ENCODE results near the gene SMIM28.

SMIM28 gene

DNA sequence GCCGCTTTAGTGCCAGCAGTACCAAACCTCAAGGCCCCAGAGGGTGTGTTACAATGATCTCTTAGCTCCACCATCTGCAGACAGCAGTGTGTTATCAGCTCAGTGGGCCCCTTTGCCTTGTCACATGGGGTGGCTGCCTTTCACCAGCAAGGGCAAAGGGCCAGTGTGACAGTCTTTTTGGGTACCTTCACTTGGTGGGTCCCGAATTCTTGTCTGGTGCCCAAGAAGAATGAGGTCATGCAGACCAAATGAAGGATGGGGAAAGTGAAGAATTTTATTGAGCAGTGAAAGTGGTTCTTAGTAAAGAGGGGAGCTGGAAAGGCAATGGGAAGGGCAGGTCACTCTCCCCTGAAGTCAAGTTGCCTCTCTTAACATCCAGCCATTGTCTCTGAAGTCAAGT is 2.9 kb upstream of the SMIM28 start:
- no peak for FAIRE-seq

DNA sequence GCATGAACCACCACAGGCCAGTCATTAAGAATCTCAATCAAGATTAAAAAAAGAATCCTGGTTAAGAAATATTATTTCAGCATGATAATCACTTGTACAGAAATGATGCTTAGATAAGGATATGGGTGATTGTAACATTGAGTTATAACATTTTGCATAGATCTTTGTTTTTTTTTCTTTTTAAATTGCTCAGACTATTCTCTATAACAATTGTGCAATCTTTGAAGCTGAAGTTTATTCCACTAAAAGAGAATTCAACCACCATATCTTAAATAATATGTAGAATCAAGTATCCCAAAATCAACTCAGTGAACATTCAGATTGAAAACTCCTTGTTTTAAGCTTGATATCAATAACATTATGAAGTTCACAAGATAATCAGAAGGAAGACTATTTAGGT is 663 bp upstream of the SMIM28 start:
- FAIRE-seq, result no peak

DNA sequence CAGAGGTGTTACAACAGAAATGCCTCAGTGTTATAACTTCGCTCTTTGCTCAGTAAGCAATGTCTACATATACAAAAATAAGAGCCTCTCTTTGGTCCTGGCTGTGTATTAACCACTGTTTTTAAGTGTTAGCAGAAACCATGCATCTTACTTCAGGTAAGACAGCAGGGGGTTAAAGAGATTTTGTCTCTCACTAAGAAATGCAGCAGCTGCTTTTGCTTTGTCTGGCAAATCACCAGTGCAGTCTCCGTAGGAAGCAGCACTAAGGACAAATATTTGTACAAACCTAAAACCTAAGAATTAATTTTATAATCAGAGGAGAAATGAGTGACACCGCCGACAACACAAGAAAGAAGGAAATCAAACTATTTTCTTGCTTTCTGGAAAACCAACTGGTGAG is 758 bp downstream of the SMIM28 start:
- FAIRE-seq, result no peak

DNA sequence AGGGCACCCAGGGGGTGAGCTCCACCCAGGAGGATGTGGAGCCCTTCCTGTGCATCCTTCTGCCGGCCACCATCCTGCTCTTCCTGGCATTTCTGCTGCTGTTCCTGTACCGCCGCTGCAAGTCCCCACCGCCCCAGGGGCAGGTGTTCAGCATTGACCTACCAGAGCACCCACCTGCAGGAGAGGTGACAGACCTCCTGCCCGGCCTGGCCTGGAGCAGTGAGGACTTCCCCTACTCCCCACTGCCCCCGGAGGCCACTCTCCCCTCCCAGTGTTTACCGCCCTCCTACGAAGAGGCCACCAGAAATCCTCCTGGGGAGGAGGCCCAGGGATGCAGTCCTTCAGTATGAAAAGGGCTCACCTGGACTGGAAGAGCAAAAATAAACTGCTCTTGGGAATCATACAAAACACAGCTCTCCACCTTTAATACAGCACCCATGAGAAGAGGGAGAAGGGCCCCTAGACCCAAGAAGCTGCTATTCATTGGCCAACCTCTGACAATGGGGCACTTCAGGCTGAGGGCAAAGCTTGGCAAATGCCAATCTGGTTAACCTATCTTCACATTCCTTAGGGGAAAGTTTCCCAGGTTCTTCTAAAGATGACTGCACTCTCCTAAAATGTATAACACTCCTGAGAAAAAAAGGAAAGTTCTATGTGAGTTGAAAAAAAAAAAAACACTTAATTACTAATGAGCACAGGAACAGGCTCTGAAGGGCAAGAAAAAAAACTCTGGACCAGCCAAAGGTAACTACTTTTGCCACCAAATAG is 5.0 kb downstream of the SMIM28 start:
- no peak for FAIRE-seq

DNA sequence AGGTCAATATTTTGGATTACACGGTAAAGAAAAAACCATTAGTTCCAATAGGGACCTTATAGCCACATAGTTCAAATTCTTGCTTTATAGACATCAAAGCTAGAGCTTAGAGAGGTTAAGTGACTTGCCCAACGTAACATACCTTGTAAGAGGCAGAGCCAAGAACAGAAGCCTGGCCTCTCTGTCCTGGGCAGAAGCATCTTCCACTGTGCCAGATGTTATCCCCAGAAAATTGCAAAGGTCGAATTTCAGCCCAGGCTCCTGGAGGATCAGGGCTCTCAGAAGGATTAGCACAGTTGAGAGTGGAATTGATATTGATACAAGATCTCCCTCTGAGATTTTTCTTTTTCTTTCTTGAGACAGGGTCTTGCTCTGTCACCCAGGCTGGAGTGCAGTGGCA is 6.1 kb downstream of the SMIM28 start:
- FAIRE-seq, result no peak

DNA sequence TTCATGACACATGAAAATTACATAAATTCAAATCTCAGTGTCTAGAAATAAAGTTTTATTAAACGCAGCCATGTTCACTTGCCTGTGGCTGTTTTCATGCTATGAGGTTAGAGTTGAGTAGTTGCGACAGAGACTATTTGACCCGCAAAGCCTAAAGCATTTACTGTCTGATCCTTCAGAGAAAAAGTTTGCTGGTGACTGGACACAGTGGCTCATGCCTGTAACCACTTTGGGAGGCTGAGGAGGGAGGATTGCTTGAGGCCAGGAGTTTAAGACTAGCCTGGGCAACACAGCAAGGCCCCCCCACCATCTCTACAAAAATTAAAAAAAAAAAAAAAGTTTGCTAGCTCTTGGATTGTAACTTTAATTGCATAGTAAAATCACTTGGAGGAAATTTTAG is 9.2 kb downstream of the SMIM28 start:
- FAIRE-seq, result no peak

DNA sequence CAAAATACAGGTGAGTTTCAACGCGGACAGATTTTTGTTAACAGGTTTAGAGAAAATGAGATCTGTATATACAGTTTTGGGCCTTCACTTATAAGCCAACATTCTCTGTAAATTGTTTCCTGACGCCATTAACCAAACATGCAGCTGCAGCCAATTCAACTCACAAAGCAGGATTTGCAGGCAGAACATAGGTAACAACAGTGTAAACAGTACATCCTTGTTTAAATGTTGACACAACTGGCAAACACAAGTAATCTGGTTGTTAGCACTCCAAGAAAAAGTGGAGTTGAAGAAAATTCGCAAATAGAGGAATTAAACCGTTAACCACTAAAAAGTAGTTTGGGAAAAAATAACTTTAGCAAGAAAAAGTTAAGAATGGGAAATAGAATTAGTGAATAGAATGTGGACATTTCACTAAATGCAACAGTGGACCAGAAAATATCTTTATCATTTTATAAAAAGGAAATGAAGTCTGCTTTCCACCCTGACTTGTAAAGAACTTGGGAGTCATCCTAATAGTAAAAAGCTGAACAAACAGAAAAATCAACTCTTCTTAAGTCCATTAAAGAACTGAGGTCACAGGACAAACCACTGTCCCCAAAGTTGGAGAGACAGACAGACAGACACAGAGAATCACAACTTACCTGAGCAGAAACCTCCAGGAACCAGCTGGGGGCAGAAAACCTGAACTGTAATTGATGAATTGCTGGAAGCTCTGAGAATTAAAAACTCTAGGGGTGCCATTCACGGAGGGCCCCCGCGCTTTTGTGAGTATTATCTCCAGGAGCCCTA is 10.1 kb downstream of the SMIM28 start:
- FAIRE-seq, result no peak

DNA sequence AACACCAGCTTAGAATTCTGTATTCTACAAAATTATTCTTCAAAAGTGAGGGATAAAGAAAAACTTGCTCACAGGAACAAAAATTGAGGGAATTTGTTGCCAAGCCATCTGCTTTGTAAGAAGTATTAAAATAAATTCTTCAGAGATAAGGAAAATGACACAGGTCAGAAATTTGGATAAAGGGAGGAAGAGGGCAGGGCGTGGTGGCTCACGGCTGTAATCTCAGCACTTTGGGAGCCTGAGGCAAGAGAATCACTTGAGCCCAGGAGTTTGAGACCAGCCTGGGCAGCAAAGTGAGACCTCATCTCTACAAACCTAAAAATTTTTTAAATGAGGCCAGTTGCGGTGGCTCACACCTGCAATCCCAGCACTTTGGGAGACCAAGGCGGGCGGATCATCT is 11.8 kb downstream of the SMIM28 start:
- FAIRE-seq, result no peak

DNA sequence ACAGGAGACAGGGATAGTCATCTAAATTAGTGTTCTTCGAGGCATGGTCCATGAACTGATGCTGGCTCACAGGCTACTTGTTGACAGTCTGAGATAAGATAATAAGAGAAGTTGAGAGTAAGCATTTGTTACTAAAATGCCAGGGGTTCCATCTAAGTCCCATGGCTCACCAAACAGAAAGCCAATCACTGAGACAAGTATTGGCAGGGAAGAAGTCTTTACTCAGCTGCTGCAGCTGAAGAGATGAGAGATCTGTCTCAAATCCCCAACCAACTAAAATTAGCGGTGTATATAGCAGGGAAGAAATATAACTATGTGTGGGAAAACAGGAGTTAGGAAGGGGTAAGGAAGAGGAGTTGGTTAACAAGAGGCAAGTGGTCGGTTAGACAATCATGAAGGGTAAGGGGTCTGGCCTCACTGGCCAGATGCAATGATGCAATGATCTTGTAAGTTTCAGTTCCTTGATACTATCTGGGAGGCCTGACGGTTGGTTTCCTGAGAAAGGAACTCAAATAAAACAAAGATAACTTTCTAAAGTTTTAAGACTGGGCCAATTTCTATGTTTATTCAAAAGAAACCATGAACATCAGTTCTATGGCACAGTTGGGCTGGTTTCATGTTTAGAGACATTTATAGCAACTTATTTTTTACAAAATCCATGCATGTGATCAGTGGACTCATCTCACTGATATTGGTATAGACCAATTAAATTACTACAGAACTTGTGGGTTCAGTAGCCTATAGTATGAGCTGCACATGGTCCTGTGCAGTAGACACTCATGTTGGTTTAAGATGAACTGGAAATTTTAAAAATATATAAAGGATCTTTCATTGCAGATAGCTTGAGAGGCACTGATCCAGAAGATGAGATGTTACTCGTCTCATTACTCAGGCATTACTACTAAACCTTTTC is 16.4 kb downstream of the SMIM28 start:
- FAIRE-seq, result no peak

DNA sequence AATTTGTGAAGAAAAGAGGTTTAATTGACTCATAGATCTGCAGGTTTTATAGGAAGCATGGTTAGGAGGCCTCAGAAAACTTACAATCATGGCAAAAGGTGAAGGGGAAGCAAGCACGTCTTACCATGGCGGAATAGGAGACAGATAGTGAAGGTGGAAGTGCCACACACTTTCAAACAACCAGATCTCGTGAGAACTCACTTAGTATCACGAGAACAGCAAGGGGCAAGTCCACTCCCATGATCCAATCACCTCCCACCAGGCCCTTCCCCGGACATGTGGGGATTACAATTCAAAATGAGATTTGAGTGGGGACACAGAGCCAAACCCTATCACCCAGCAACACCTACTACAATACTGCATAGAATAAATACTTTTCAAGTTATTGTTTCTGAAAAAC is 19.0 kb downstream of the SMIM28 start:
- no peak for FAIRE-seq

DNA sequence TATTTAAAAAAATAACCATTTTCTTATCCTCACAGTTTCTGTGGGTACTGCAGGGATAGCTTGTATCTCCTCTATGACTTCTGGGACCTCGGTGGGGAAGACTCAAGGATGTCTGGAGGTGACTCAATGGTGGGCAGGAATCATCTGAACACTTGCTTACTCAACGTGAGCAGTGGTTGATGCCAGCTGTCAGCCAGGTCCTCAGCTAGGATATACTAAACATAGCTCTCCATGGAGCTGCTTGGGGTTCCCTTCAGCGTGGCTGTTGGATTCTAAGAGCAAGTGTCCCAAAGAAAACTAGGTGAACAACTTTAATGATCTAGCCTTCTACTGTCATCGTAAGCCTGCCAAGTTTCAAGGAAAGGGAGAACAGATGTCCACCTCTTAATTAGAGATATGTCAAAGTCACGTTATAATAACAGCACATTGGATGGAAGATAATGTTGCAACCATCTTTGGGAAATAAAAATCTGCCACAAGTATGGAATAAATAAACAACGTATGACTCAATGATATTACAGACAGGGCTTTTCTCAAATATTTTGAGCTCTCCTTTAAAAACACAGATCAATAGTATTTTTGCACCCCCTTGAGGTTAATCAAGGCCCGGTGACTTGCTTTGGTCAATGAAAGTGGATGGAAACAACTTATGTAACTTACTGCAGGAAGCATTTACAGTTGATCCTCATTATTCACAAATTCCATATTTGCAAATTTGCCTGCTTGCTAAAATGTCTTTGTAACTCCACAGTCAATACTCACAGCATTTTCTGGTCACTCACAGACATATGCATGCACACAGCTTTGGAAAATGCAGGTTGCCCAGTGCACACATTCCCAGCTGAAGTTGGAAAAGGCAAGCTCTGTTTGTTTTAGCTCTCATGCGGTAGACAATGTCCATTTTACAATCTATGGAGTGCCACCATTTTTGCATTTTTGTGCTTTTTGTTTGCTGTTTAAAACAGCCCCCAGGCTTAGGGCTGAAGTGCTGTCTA is 19.7 kb downstream of the SMIM28 start:
- FAIRE-seq, result no peak

DNA sequence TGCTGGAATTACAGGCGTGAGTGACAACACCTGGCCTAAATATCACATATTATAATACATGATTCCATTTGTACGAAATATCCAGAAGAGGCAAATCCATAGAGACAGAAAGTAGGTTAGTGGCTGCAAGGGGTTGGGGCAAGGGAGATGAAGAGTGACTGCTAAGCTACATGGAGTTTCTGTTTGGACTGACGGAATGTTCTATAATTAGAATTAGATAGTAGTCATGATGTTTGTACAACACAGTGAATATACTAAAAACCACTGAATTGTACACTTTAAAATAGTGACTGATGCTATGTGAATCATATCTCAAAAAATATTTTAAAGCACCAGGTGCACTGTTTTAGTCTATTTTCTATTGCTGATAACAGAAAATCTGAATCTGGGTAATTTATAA is 22.6 kb downstream of the SMIM28 start:
- FAIRE-seq, result no peak

DNA sequence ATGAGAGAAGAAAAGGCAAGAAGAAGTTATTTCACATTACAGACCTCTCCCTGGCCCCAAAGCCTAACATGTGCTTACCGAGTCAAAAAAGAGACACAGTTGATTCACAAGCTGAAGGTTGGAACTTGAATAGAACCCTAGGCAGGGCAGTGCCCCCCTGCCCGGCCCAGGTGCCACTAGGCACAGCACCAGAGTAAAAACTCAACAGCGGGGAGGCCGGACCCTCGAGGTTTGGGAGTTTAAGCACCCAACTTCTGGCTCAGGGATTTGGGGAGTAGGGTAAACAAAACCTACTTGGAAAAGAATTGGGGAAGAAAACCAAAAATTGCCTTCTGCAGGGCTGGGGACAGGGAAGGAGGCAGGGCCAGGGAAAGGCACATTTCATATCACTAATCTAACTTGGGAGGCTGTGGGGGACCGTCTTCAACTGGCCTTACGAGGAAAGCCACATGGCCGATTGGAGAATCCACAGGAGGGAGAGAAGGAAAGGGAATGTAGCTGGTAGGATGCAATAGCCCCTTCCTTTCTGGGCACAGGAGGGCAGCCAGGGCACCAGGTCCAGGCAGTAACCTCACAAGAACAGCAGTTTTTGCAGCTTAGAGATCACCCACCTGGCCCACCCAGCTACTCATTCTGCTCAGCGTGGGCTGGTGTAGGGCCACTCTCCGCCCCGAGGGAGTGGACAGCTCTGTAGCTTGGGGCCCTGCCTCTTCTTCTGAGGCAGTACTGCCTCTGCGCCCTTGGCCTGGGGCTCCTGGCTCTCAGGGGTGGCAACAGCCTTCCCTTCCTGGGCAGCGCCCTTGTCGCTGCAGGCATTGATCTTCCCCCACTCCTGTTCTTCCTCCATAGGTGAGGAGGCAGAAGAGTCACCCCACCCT is 24.5 kb downstream of the SMIM28 start:
- no peak for FAIRE-seq

DNA sequence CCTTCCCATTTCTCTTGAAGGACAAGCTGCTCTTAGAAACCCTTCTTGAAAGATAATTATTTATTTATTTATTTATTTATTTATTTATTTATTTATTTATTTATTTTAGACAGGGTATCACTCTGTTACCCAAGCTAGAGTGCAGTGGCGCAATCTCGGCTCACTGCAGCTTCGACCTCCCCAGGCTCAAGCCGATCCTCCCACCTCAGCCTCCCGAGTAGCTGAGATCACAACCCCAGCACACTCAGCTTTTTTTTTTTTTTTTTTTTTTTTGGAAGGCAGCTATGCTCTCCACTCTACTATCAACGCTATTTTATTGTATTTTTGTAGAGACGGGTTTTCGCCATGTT is 25.1 kb downstream of the SMIM28 start:
- FAIRE-seq, result no peak

DNA sequence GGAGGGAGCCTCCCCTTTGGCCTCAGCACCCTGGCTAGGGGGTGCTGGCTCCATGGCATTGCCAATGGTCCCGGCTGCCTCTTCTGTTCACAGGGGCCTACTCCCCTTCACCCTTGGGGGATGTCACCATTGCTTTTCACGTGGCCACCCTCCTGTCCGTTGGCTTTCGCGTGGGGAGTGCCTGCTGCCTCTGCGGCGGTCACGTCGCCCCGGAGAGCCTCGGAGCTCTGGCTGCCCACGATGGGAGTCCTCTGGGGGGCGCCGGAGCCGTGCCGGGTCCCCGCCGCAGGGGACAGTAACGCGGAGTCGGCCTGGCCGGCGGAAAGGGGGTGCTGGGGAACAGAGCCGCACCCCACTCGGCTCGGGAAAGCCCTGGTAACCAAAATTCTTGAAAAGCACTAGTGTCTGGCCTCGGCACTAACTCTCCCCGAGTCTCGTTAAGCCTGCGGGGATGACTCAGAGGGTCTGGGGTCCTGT is 25.7 kb downstream of the SMIM28 start:
- FAIRE-seq, result no peak

DNA sequence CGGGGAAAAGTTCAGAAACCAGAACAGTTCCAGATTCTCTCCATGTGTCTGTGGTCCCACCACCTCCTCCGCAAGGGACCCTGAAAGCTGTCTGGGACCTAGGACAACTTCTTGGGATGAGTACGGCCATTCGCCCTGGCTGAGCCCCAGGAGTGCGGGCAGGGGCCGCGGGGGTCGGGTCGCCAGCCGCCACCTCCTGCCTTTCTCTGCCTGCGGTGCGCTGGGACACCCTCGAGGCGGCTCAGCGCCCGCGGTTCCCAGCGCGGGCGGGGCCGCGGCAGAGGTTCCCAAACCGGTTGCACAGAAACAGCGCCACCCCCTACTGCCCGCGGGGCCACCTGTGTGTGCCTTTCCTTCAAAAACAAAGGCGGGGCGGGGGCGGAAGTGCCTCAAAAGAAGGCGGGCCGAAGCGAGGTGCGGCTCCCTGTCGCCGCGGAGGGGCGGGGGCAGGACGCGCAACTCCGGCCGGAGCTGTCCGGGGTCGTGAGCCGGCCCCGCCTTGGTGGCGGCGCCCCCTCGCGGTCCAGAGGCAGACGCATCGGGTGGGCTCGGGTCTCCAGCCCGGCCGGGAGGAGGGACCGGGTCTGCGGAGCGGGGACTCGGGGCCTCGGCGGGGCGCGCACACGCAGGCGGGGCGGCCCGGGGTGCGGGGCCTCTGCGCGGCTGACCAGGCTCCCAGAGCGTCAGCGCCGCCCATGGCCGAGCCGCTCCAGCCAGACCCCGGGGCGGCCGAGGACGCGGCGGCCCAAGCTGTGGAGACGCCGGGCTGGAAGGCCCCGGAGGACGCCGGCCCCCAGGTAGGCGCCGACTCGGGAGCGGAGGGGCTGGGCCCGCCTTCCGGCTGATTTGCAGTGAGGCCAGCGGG is 26.3 kb downstream of the SMIM28 start, which contains the start of gene HEBP2:
Gene HEBP2, plus strand, starts transcription at position 423 of the 865 bp plus-strand sequence. Its CDS starts 273 bp downstream, at position 696.
- FAIRE-seq, result no peak

DNA sequence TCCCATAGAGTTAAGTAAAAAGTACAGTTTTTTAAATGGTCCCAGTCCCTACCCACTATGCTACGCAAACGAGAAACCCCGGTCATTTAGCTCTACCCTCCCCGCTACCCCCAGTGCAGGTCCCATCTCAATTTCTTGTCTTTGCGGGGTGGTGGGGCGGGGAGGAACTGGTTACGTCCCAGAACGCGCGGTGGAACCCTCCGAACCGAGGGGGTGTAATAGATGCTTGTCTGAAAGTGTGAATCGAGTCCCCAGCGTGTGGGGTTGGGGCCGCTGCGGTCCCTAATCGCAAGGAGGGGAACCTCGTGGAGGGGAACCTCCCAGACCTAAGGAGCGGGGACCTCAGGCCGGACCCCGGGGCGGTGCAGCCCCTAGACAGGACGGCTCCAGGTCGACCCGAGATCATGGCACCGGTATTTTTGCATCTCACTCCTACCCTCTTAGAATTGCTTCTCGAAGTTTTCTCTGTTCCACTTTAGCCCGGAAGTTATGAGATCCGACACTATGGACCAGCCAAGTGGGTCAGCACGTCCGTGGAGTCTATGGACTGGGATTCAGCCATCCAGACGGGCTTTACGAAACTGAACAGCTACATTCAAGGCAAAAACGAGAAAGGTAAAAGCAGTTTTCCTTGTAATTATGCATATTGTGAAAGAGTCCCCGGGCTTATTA is 27.1 kb downstream of the SMIM28 start:
- no peak for FAIRE-seq

DNA sequence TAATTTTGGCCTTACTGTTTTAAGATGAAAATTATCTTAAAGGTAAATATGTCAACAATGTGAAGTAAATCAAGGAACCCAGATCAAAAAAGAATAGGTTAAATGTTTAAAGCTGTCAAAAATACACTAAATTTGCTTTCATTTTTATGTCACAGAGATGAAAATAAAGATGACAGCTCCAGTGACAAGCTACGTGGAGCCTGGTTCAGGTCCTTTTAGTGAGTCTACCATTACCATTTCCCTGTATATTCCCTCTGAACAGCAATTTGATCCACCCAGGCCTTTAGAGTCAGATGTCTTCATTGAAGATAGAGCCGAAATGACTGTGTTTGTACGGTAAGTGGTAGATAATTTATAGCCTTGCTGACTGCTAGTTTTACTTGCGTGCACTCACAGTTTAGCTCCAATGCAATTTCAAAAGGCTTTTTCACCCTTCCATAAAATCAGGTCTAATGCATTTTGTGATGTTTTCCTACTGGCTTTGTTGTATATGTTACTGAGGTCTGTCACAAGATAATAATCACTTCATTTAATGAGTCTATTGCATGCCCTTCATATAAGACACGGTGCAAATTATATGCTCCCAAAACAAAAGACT is 28.2 kb downstream of the SMIM28 start:
- FAIRE-seq, result no peak

DNA sequence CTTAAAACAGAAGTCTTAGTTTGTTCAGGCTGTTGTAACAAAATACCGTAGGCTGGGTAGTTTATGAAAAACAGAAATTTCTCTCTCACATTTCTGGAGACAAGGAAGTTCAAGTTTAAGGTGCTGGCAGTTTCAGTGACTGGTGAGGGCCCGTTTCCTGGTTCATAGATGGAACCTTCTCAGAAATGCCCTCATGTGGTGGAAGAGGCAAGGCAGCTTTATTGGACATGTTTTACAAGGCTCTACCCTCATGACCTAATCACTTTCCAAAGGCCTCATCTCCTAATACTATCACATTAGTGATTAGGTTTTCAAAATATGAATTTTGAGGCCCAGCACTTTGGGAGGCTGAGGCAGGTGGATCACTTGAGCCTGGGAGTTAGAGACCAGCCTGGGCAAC is 28.7 kb downstream of the SMIM28 start:
- FAIRE-seq, result no peak

Measured in islet of Langerhans (tissue), 1 donor.